ENCODE measurements around the gene DRICH1.
"Not testable (repeated sequence)": the region's sequence is repeated elsewhere in the genome, so short reads cannot be mapped to it uniquely, and the experiment has no call there.

Gene DRICH1

GRCh38 chr22:23652711-23653110 lies 20.6 kb upstream of the DRICH1 start:
- no peak overlapping the region for H3K4me3 ChIP-seq (ENCODE audit: low read depth, low read length)
- TF ChIP-seq CTCF (IDR thresholded peaks at IDR 0.05; ENCODE audit: borderline replicate concordance, insufficient read depth, low read depth, low read length) = no peak

- TF ChIP-seq CTCF (IDR thresholded peaks at IDR 0.05; ENCODE audit: borderline replicate concordance, insufficient read depth, low read depth, low read length) = no peak
- no peak overlapping the region for H3K4me3 ChIP-seq (ENCODE audit: low read depth, low read length)
Measured at GRCh38 chr22:23652286-23652685, 20.2 kb upstream of the DRICH1 start.

GRCh38 chr22:23651676-23652075 lies 19.6 kb upstream of the DRICH1 start:
- H3K4me3 ChIP-seq (ENCODE audit: low read depth, low read length) = no peak overlapping the region
- TF ChIP-seq CTCF (IDR thresholded peaks at IDR 0.05; ENCODE audit: borderline replicate concordance, insufficient read depth, low read depth, low read length) = no peak

- no peak overlapping the region for H3K4me3 ChIP-seq (ENCODE audit: low read depth, low read length)
- TF ChIP-seq CTCF (IDR thresholded peaks at IDR 0.05; ENCODE audit: borderline replicate concordance, insufficient read depth, low read depth, low read length) = no peak
Measured at GRCh38 chr22:23649071-23649501, 17.0 kb upstream of the DRICH1 start.

GRCh38 chr22:23646526-23646925 lies 14.4 kb upstream of the DRICH1 start:
- not testable (repeated sequence) for H3K4me3 ChIP-seq (ENCODE audit: low read depth, low read length)

GRCh38 chr22:23640206-23640605 lies 8.1 kb upstream of the DRICH1 start:
- H3K4me3 ChIP-seq (ENCODE audit: low read depth, low read length) = not testable (repeated sequence)

GRCh38 chr22:23639661-23640060 lies 7.5 kb upstream of the DRICH1 start:
- no peak for TF ChIP-seq CTCF (IDR thresholded peaks at IDR 0.05; ENCODE audit: borderline replicate concordance, insufficient read depth, low read depth, low read length)
- no peak overlapping the region for H3K4me3 ChIP-seq (ENCODE audit: low read depth, low read length)

- no peak overlapping the region for H3K4me3 ChIP-seq (ENCODE audit: low read depth, low read length)
- no peak for TF ChIP-seq CTCF (IDR thresholded peaks at IDR 0.05; ENCODE audit: borderline replicate concordance, insufficient read depth, low read depth, low read length)
Measured at GRCh38 chr22:23638611-23639010, 6.5 kb upstream of the DRICH1 start.

- not testable (repeated sequence) for H3K4me3 ChIP-seq (ENCODE audit: low read depth, low read length)
Measured at GRCh38 chr22:23635291-23635690, 3.2 kb upstream of the DRICH1 start.

GRCh38 chr22:23628056-23628743 lies 3.9 kb downstream of the DRICH1 start:
- not testable (repeated sequence) for H3K4me3 ChIP-seq (ENCODE audit: low read depth, low read length)

Data from GM12875 (cell line).